Dermis blood vessel endothelial cell (primary cell): ENCODE measurements around the gene DARS2. TPM values are rescaled to one million over a fixed set of nuclear protein-coding genes. Genes with fewer than 3 reads are reported as not detected.
"Not testable (repeated sequence)": the region's sequence is repeated elsewhere in the genome, so short reads cannot be mapped to it uniquely, and the experiment has no call there.

ENCODE experiments used
- DNase-seq: peaks from one replicate; pipeline ENCODE4 v3.0.0; 2010
- total RNA-seq: library from RNA; depleted of rRNA; stranded (reverse); fragments of >200 nt; gene quantifications from 2 replicates; pipeline ENCODE4 v1.2.3, GENCODE V29; 2014

The DARS2 gene
- total RNA-seq, 1 donor from 2014 or later, result 13.8 TPM

GRCh38 chr1:173862146-173862768 lies 37.8 kb downstream of the DARS2 start:
- DNase-seq, result not testable (repeated sequence)

GRCh38 chr1:173862769-173863223 lies 38.3 kb downstream of the DARS2 start:
- DNase-seq, result no peak

- no peak for DNase-seq
Observed at GRCh38 chr1:173863224-173864161, 39.0 kb downstream of the DARS2 start.

GRCh38 chr1:173864179-173864867 lies 39.9 kb downstream of the DARS2 start:
- no peak for DNase-seq

- DNase-seq, result no peak
Observed at GRCh38 chr1:173865468-173866164, 41.1 kb downstream of the DARS2 start.

GRCh38 chr1:173866413-173867115 lies 42.1 kb downstream of the DARS2 start:
- DNase-seq, result no peak

- peak; percentile 63 for DNase-seq
Observed at GRCh38 chr1:173867141-173867752, 42.8 kb downstream of the DARS2 start.

- DNase-seq, result peak; percentile 100
Observed at GRCh38 chr1:173867753-173868265, 43.3 kb downstream of the DARS2 start, which contains the start of gene GAS5. Gene GAS5, minus strand, starts transcription at chr1:173867989.

GRCh38 chr1:173868266-173869020 lies 44.0 kb downstream of the DARS2 start, which contains the start of gene ZBTB37:
Gene ZBTB37, plus strand, starts transcription at chr1:173868380. Its CDS starts 1,846 bp downstream, at chr1:173870226.
- DNase-seq, result peak; percentile 71

- DNase-seq, result no peak
Observed at GRCh38 chr1:173869021-173869359, 44.5 kb downstream of the DARS2 start.

GRCh38 chr1:173870252-173871075 lies 46.0 kb downstream of the DARS2 start:
- peak; percentile 79 for DNase-seq

GRCh38 chr1:173871091-173871490 lies 46.6 kb downstream of the DARS2 start:
- peak; percentile 66 for DNase-seq

- DNase-seq, result no peak
Observed at GRCh38 chr1:173871500-173871899, 47.0 kb downstream of the DARS2 start.

- no peak for DNase-seq
Observed at GRCh38 chr1:173876732-173877131, 52.3 kb downstream of the DARS2 start.

GRCh38 chr1:173878251-173878650 lies 53.8 kb downstream of the DARS2 start:
- DNase-seq, result no peak

- DNase-seq, result not testable (repeated sequence)
Observed at GRCh38 chr1:173881117-173881516, 56.6 kb downstream of the DARS2 start.

- DNase-seq, result no peak
Observed at GRCh38 chr1:173884701-173885100, 60.2 kb downstream of the DARS2 start.

GRCh38 chr1:173886746-173887611 lies 62.5 kb downstream of the DARS2 start:
- DNase-seq, result no peak
